A549 (cell line): ENCODE data around the gene ARHGEF10L.

ENCODE experiments used
- BCL3 ChIP-seq: fragments of >200 bp; sonication (Bioruptor Twin); formaldehyde crosslinking; IDR thresholded peaks from 3 replicates; pipeline ENCODE4 v1.6.1; 2016
- CEBPB ChIP-seq, 2 experiments: fragments of >200 bp in 1 of 2; sonication (Bioruptor Twin) in 1 of 2; formaldehyde crosslinking in 1 of 2; IDR thresholded peaks; 2 replicates each; pipeline ENCODE4 v1.6.1; 2012 to 2016
- CTCF ChIP-seq: fragments of >200 bp; sonication (Bioruptor Twin); formaldehyde crosslinking; IDR thresholded peaks from 3 replicates; pipeline ENCODE4 v1.5.1; 2016
- JUN ChIP-seq, 2 experiments: fragments of >200 bp; sonication (Bioruptor Twin); formaldehyde crosslinking; IDR thresholded peaks; 2 replicates in 1 of 2; 3 replicates in 1 of 2; pipeline ENCODE4 v1.6.1; 2016 to 2017
- JUNB ChIP-seq: fragments of >200 bp; sonication (Bioruptor Twin); formaldehyde crosslinking; IDR thresholded peaks from 2 replicates; pipeline ENCODE4 v1.6.1; 2016
- KDM5A ChIP-seq: fragments of 200-600 bp; sonication (generic); IDR thresholded peaks from 2 replicates; pipeline ENCODE4 v1.6.1; 2016; ENCODE audit warnings: antibody characterized with exemption, mild to moderate bottlenecking
- MAFK ChIP-seq: fragments of 450-650 bp; IDR thresholded peaks from 2 replicates; pipeline ENCODE4 v1.6.1; 2014; ENCODE audit not compliant: partially characterized antibody
- MAX ChIP-seq: IDR thresholded peaks from 2 replicates; pipeline ENCODE4 v1.6.1; 2012
- RAD21 ChIP-seq, 2 experiments: fragments of >200 bp in 1 of 2; sonication (Bioruptor Twin) in 1 of 2; formaldehyde crosslinking in 1 of 2; IDR thresholded peaks in 1 of 2; conservative IDR thresholded peaks in 1 of 2; 2 replicates in 1 of 2; 3 replicates in 1 of 2; pipeline ENCODE4 v1.6.1; 2012 to 2018; ENCODE audit warnings: inconsistent platforms in 1 of 2
- RFX5 ChIP-seq: fragments of 450-650 bp; IDR thresholded peaks from 2 replicates; pipeline ENCODE4 v1.7.1; 2014; ENCODE audit warnings: antibody characterized with exemption, mild to moderate bottlenecking, moderate library complexity

- TF ChIP-seq RAD21 (conservative IDR thresholded peaks at IDR 0.05 in 1 of 2, IDR thresholded peaks at IDR 0.05 in 1 of 2) (no peak), MAX (no peak), CTCF (no peak), RFX5 (no peak), JUN (IDR thresholded peaks at IDR 0.05) (no peak), KDM5A (no peak), MAFK (no peak), BCL3 (no peak), CEBPB (IDR thresholded peaks at IDR 0.05) (no peak), JUNB (no peak)
Observed at GRCh38 chr1:17618558-17619247, 79.2 kb downstream of the ARHGEF10L start.
